Fibroblast of upper back skin (primary cell): ENCODE measurements around the gene NEUROD2.
A peak's percentile ranks its signal among the peaks of the same experiment; 100 is the strongest.

Experiments
- DNase-seq: peaks from one replicate; pipeline ENCODE4 v3.0.0-alpha.2; 2013

NEUROD2 gene

DNA sequence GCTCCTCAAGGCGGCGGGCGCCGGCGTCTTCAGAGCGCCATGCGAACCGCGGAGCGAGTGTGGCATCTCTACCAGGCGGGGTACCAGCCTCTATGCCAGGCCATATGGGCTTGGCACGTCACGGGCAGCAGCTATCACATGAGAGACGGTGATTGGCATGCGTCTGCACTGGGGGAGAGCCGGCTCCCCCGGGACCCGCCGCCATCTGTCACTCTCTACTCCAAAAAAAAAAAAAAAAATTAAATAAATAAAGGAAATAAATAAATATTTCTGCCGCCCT is at the start of gene NEUROD2:
TSS of gene NEUROD2 (minus strand) at position 70 of the 280 bp plus-strand sequence. CDS start 1,321 bp downstream, outside the sequence.
- DNase-seq = no peak

DNA sequence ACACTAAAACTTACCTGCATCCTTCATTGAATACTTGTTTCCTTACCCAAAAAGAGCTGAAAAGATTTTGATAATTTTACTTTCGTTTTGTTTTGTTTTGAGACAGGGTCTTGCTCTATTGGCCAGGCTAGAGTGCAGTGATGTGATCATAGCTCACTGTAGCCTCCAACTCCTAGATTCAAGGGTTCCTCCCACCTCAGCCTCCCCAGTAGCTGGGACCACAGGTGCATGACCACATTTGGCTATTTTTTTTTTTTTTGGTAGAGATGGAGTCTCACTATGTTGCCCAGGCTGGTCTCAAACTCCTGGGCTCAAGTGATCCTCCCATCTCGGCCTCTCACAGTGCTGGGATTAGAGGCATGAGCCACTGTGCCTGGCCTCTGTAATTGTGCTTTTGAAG is 47.4 kb upstream of the NEUROD2 start:
- no peak for DNase-seq

GRCh38 chr17:39653662-39654331 is 46.1 kb upstream of the NEUROD2 start:
- DNase-seq = peak; percentile 35

DNA sequence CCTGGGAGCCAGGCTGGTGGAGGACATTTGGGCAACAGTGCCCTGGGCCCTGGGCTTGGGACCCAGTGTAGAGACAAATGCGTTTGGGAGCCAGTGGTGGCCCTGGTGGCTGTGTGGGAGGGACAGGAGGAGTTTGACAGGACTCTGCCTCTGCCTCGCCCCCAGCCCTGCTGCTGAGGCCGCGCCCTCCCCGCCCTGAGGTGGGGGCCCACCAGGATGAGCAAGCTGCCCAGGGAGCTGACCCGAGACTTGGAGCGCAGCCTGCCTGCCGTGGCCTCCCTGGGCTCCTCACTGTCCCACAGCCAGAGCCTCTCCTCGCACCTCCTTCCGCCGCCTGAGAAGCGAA is 45.6 kb upstream of the NEUROD2 start:
- DNase-seq = no peak

- no peak for DNase-seq
Observed at GRCh38 chr17:39652587-39653315, 45.0 kb upstream of the NEUROD2 start.

DNA sequence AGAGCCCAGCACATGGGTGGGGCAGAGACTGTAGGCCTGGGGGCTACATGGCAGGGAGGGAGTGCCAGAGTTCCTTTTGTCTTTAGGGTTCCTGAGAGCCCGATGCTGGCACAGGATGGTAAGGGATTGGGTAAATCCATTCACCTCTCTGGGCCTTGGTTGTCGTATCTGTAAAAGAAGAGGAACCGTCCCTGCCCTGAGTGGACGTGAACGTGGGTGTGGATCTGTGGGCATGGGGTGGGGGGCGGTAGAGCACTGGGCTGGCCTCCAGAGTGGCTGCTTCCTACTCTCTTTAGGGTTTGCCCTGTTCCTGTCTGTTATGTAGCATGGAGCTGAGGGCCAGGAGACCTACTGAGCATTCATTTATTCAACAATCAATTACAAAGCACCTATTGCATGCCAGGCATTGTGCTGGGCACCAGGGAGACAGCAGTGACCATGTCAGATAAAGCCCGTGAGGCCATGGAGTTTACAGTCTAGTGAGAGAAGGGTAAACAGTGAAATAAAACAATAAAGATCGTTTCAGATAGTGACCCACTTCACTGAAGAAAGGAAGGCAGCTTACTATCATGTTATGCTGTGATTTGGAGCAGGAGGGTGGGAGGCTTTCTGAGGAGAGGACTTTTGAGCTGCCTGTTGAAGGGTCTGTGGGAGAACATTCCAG is 44.3 kb upstream of the NEUROD2 start:
- DNase-seq = no peak

DNA sequence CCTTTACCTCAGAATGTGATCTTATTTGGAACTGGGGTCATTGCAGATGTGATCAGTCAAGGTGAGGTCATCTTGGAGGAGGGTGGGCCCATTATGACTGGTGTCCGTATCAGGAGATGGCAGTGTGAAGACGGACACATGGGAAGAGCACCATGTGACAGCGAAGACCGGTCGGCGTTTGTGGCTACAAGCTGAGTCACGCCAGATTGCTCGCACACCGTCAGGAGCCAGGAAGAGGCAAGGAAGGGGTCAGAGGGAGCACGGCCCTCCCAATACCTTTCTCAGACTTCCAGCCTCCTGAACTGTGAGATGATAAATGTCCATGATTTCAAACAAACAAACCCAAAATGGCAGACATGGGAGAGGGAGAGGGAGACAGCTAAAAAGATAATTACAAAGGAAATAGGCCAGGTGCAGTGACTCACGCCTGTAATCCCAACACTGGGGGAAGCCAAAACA is 42.4 kb upstream of the NEUROD2 start:
- DNase-seq = no peak

GRCh38 chr17:39648616-39649366 is 41.1 kb upstream of the NEUROD2 start:
- peak; percentile 81 for DNase-seq

DNA sequence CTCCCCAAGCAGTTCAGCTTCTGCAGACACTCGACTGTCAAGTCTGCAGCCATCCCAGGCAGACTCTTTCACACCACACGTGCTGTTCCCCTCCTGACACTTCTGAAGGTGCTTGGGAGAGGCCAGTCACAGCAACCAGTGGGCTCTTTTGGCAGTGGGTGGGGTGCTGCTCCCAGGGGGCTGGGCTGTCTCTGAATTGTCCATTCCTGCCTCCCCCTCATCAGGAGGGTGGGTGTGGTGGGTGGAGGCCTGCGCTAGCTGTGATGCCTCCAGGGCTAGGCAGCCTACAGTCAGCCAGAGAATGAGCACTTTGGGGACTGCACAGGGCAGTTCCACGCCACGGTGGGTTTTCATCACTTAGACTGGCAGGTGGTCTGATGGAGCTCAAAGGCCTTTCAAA is 39.5 kb upstream of the NEUROD2 start:
- no peak for DNase-seq

DNA sequence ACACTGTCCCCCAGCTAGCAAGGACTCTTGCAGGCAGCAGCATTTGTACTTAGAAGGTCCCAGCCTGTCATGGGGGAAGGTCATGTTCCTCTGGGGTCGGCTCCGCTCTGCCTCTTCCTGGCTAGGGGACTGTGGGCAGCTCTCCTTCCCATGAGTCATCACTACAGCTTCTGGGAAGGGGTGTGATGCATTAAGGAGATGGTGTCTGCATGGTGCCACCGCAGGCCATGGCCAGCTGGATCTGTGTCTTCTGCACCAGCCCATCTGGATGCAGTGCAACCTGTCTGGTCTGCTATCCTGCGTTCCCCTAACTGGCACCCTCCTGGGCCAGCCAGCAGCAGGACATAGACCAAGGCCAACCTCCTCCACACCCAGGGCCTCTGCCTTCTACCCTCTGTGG is 35.6 kb upstream of the NEUROD2 start:
- DNase-seq = no peak

- DNase-seq = no peak
Observed at GRCh38 chr17:39642291-39643074, 34.8 kb upstream of the NEUROD2 start.

DNA sequence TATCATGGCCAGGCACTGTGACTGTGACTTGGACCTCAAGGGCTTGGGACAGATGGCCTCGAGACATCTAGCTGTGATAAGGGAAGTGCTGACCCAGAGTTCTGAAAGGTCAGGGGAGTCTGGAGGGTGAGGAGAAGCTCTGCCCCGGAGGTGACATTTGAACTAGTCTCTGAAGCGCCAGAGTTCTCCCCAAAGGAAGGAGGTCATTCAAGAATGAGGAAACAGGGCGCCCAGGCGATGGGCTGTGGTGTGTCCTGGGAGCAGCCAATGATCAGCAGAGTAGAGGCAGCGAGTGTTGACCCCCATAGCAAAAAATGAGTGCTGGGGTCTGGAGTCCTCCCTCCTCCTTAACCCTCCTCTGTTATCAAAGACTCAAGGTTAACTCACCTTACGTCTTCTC is 34.2 kb upstream of the NEUROD2 start:
- no peak for DNase-seq

- no peak for DNase-seq
Observed at GRCh38 chr17:39641097-39641496, 33.4 kb upstream of the NEUROD2 start.

GRCh38 chr17:39640591-39641031 is 32.9 kb upstream of the NEUROD2 start:
- no peak for DNase-seq

DNA sequence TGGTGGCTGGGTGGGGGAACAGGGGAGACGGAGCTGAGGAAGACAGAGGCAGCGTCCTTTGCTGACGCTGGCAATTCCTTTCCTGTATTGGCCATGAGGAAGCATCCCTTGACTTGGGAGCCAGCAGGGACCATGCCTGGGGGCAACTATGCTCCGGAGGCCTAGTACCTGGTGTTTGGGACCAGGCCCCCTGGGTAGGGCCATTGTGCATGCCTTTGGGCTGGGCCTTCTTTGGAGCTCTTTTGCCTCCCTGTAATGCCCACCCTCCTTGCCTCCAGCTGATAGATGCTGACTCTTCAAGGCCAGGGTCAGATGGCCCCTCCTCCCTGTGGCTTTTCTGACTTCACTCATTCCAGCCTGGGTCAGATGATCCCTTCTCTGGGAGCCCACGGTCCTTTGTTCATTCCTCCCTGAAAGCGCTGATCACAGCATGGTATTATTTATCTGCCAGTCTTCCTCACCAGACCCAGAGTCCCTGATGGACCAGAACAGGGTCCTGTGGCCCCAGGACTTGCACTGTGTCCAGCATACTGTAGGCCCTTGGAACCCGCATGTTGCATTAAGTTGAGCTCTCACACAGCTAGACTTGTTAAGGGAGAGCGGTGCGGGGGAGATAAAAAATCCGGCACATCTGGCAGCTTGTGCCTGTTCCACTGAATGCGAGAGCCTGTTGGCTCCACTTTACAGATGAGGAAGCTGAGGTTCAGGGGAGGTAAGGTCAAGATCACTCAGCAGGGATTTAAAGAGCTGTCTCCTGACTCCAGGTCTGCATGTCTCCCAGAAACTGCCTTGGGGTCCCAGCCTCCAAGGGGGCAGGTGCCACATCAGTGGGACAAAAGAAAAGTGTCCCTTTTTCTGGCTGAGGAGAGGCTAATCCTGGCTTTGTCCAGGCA is 32.1 kb upstream of the NEUROD2 start:
- DNase-seq = no peak

DNA sequence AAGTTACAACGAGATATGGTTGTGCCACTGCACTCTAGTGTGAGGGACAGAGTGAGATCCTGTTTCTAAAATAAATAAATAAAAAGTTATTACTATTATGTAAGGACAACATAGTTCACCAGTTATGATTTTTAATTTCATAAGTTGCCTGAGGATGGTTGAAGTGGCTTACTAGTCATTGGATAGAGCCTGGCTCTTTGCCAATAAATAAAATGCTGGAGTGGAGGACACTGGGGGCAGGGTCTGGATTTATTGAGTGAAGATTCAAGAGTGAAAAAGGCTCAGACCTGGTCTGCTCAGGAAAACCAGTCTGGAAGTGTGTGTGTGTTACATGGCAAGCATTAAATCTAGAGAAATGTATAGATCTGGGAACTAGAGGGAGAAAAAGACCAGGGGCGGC is 31.3 kb upstream of the NEUROD2 start:
- DNase-seq = no peak

GRCh38 chr17:39638317-39638716 is 30.6 kb upstream of the NEUROD2 start:
- DNase-seq = no peak

DNA sequence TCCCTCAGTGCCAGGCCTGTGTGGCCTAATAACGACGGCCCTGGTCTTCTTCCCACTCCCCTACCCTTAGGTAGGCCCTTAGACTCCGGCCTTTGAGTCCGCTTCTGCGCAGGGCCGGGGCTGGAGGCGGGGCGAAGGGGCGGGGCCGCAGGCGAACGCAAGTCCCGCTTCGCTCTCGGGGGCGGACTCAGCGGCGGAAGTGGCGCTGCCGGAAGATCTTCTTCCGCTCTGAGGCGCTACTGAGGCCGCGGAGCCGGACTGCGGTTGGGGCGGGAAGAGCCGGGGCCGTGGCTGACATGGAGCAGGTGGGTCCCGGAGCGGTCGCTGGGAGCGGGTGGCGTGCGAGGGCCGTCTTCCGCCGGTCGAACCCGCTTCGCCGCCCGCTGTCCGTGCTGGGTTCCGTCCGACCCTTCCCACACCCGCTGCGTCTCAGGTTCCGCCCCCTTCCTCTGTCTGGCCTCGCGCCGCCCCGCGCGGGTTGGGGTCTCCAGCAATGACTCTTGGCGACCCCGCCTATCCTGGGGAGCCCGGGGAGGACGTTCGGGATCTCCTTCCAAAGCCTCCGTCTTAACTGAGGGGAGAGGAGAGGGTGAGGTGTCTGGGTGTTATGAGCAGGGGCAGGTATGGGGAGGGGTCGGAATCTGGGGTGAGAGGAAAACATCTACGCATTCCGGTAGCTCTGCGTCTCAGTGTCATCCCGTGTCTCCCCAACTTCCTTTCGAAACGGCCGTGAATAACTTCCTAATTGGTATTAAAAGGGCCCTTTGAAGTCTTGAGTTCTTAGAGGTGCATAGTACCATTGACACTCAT is 29.4 kb upstream of the NEUROD2 start, which contains the start of gene STARD3:
TSS of gene STARD3 (plus strand) at position 218 of the 810 bp plus-strand sequence. CDS start 16,388 bp downstream, outside the sequence.
- DNase-seq = peak; percentile 80

GRCh38 chr17:39636587-39636926 is 28.8 kb upstream of the NEUROD2 start:
- no peak for DNase-seq

DNA sequence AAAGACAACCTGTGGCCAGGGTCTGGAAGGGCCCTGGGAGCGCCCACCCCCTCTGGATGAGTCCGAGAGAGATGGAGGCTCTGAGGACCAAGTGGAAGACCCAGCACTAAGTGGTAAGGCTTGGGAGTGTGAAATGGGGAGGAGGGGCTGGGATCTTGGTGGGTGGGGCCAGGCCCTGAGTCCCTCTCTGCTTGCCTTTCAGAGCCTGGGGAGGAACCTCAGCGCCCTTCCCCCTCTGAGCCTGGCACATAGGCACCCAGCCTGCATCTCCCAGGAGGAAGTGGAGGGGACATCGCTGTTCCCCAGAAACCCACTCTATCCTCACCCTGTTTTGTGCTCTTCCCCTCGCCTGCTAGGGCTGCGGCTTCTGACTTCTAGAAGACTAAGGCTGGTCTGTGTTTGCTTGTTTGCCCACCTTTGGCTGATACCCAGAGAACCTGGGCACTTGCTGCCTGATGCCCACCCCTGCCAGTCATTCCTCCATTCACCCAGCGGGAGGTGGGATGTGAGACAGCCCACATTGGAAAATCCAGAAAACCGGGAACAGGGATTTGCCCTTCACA is 28.0 kb upstream of the NEUROD2 start:
- DNase-seq = no peak
